NT2/D1 (cell line): ENCODE results near the gene LRRC45.

Experiments used
- SUZ12 ChIP-seq: IDR thresholded peaks from 2 replicates; pipeline ENCODE4 v1.6.1; 2011; ENCODE audit not compliant: insufficient read length, insufficient read depth; ENCODE audit errors: extremely low read depth
- YY1 ChIP-seq: IDR thresholded peaks from 2 replicates; pipeline ENCODE4 v1.6.1; 2011; ENCODE audit not compliant: insufficient read length, insufficient read depth
- ZNF274 ChIP-seq: IDR thresholded peaks from 2 replicates; pipeline ENCODE4 v1.6.1; 2011; ENCODE audit warnings: mild to moderate bottlenecking, low read depth, low read length

DNA sequence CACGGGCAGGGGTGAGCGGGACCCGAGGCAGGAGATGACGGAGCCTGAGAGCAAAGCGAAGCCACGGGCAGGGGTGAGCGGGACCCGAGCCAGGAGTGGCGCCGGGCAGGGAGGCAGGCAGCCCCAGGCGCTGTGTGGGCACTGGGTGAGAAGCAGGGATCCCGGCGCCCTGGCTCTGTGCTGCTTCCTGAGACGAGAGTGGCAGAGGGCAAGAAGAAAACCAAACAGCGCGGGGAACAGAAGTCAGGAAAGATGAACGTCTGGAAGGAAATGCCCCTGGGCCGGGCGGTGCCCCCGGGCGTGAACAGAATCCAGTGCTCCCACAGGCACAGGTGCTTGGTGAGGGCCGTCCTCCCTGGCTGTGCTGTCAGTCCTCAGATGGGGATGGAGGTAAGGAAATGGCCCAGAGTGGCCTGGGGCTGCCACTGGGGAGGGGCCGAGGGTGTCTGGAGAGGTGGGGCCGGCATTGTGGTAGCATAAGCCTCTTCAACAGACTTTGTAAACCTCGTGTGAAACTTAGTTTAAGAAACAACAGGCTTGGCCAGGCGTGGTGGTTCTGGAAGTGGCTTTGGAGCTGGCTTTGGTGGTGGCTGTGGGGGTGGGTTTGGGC, 35.8 kb upstream of the LRRC45 start:
- no peak for TF ChIP-seq ZNF274
- no peak for TF ChIP-seq YY1
- no peak for TF ChIP-seq SUZ12
